ENCODE measurements around the gene SF1. TPM values are rescaled to one million over a fixed set of nuclear protein-coding genes. Genes with fewer than 3 reads are reported as not detected.

SF1 gene
- total and polyA plus RNA-seq, 2 of the 8 experiments (the other 6 are each of a cell fraction or from before 2014, with no cell fraction given): 72.7 to 353 TPM

- Histone ChIP-seq H3K4me3 (ENCODE audit: extremely low read depth in 1 of 4, insufficient read depth in 2 of 4, low read depth in 3 of 4, low read length in 4 of 4) (no peak overlapping the region), H2BK120ac (replicated peaks; ENCODE audit: low read depth, low read length) (no peak overlapping the region), H4K20me1 (replicated peaks in 1 of 2; ENCODE audit: control insufficient read depth in 1 of 2, insufficient read depth in 2 of 2, low read length in 2 of 2) (peaks cover 21 to 37% of the 10 kb centered on the region in 2 experiments), H3K9me3 (ENCODE audit: insufficient read depth in 2 of 2, low read depth in 1 of 2, low read length in 1 of 2) (no peaks in the 10 kb centered on the region), H3K79me1 (ENCODE audit: low read depth, low read length) (peaks cover 3% of the 10 kb centered on the region), H3K56ac (replicated peaks; ENCODE audit: insufficient read length, low read depth, low read length) (no peak overlapping the region), H3K79me2 (ENCODE audit: control insufficient read depth in 1 of 2, insufficient read depth in 2 of 2, low read length in 2 of 2) (peaks cover 0 to 30% of the 10 kb centered on the region in 2 experiments; a peak in 2 of 4 replicates), H3K27ac (ENCODE audit: low read depth, low read length) (peak overlapping the region; percentile 0; the same call in 1 of the 2 replicates), H3K36me3 (ENCODE audit: control insufficient read depth in 2 of 4, insufficient read depth in 4 of 4, low read length in 3 of 4) (peaks cover 49 to 84% (median 72%) of the 10 kb centered on the region in 4 experiments), H2BK5ac (ENCODE audit: low read depth, low read length) (peak overlapping the region; percentile 20; the same call in 1 of the 2 replicates), H4K5ac (ENCODE audit: insufficient read length, low read depth, low read length) (no peak overlapping the region), H2AFZ (ENCODE audit: low read length) (no peak overlapping the region), H3K23me2 (ENCODE audit: low read depth, low read length) (no peaks in the 10 kb centered on the region), H3K4ac (replicated peaks; ENCODE audit: insufficient read length, low read depth, low read length) (no peak overlapping the region), H4K91ac (replicated peaks; ENCODE audit: insufficient read length, low read length) (no peak overlapping the region), H2BK20ac (ENCODE audit: low read length) (no peak overlapping the region), H3K4me2 (ENCODE audit: insufficient read depth in 1 of 2, low read depth in 2 of 2, low read length in 2 of 2) (no peak overlapping the region), H3K9ac (replicated peaks in 1 of 4; ENCODE audit: extremely low read depth in 1 of 4, low read depth in 3 of 4, low read length in 3 of 4) (no peak overlapping the region), H4K8ac (ENCODE audit: extremely low read depth, insufficient read depth, low read length) (no peak overlapping the region), H3K23ac (ENCODE audit: insufficient read length) (no peak overlapping the region), H2BK12ac (ENCODE audit: low read depth, low read length) (no peak overlapping the region), H3K18ac (ENCODE audit: extremely low read depth, low read length) (no peak overlapping the region), H3K27me3 (replicated peaks in 1 of 4; ENCODE audit: control insufficient read depth in 3 of 4, extremely low read depth in 1 of 4, insufficient read depth in 3 of 4, low read length in 3 of 4) (no peaks in the 10 kb centered on the region; a peak in 1 of 7 replicates), H3K4me1 (replicated peaks in 1 of 4; ENCODE audit: control insufficient read depth in 3 of 4, insufficient read depth in 4 of 4, low read length in 3 of 4) (peaks cover 20 to 48% (median 40%) of the 10 kb centered on the region in 4 experiments), H2BK15ac (ENCODE audit: low read length) (no peak overlapping the region), H2AK5ac (ENCODE audit: low read depth, low read length) (no peak overlapping the region), H3K14ac (ENCODE audit: insufficient read length) (no peak overlapping the region)
- FAIRE-seq: no peak
- WGBS, 2 experiments (ENCODE audit: extremely low coverage in 1 of 2, insufficient coverage in 1 of 2, insufficient read length in 1 of 2, insufficient replicate concordance in 2 of 2, low coverage in 1 of 2, low lambda C conversion rate in 2 of 2, missing lambda C conversion rate in 1 of 2): 96% methylated on average over 5 of the region's 11 CpGs; no CpG with 5 or more reads in 1 of the 2 experiments
- ChIA-PET CTCF (ENCODE audit: partially characterized antibody) (interaction anchor here (0.6 to 23.6 kb wide), 7 partner anchors 10 to 831 kb away, joined by 3 to 376 read pairs (median 4); partner anchors contain the start of genes RASGRP2 and SF1), POLR2A (ENCODE audit: partially characterized antibody) (interaction anchor here (0.9 to 42.9 kb wide), 3 partner anchors 1 to 19 kb away, joined by 3 to 1087 read pairs (median 1087); partner anchors contain the start of genes PYGM, RASGRP2 and SF1)
- no peak for DNase-seq (ENCODE audit: low read depth in 1 of 2, low spot score in 2 of 2)
- TF ChIP-seq SIX5 (IDR thresholded peaks at IDR 0.05; ENCODE audit: low read depth, low read length): no peak
- no peak for TF ChIP-seq JUND (IDR thresholded peaks at IDR 0.05; ENCODE audit: low read length)
- no peak for TF ChIP-seq CTCF (IDR thresholded peaks at IDR 0.05; ENCODE audit: control extremely low read depth in 1 of 3, insufficient read depth in 1 of 3, low read depth in 1 of 3, low read length in 3 of 3)
- no peak for TF ChIP-seq BRCA1 (IDR thresholded peaks at IDR 0.05; ENCODE audit: low read depth, low read length)
- no peak for TF ChIP-seq ZNF274 (IDR thresholded peaks at IDR 0.05; ENCODE audit: borderline replicate concordance, extremely low read depth, low read length)
- TF ChIP-seq CBX5 (IDR thresholded peaks at IDR 0.05; ENCODE audit: low read depth, low read length): no peak
Observed at GRCh38 chr11:64766881-64767280, 11.5 kb downstream of the SF1 start.

All from H1 (cell line).